Vagina (tissue), 2 donors: Measurements from ENCODE around the gene LRPPRC. TPM values are rescaled to one million over a fixed set of nuclear protein-coding genes. Genes with fewer than 3 reads are reported as not detected.

ENCODE experiments used
- DNase-seq, 2 donors: peaks; one replicate each; pipeline ENCODE4 v3.0.0-alpha.2; 2017; ENCODE audit errors: extremely low spot score in 2 of 2
- H3K27ac ChIP-seq: fragments of 200-600 bp; sonication (generic); one replicate; pipeline ENCODE4 v1.5.1; 2019
- H3K27me3 ChIP-seq: fragments of 200-600 bp; sonication (generic); one replicate; pipeline ENCODE4 v1.5.1; 2019
- H3K36me3 ChIP-seq, 2 donors: fragments of 200-600 bp; sonication (generic); one replicate each; pipeline ENCODE4 v1.5.1; 2017 to 2019
- H3K4me1 ChIP-seq: fragments of 200-600 bp; sonication (generic); one replicate; pipeline ENCODE4 v1.5.1; 2019
- H3K4me3 ChIP-seq, 2 donors: fragments of 200-600 bp; sonication (generic); 1 replicate in 1 of 2; 2 replicates in 1 of 2; pipeline ENCODE4 v1.5.1; 2016 to 2019
- H3K9me3 ChIP-seq: fragments of 200-600 bp; sonication (generic); one replicate; pipeline ENCODE4 v1.5.1; 2019
- CTCF ChIP-seq, 3 experiments: fragments of 450-650 bp in 2 of 3; fragments of 200-600 bp in 1 of 3; sonication (generic) in 1 of 3; IDR thresholded peaks; one replicate each; pipeline ENCODE4 v1.5.1; 2017 to 2019; ENCODE audit warnings: antibody characterized with exemption in 3 of 3, mild to moderate bottlenecking in 2 of 3, moderate library complexity in 2 of 3
- POLR2A ChIP-seq, 2 donors: fragments of 450-650 bp; IDR thresholded peaks; one replicate each; pipeline ENCODE4 v1.6.1; 2017; ENCODE audit warnings: antibody characterized with exemption in 2 of 2, mild to moderate bottlenecking in 2 of 2, moderate library complexity in 2 of 2
- POLR2AphosphoS5 ChIP-seq, 2 donors: sonication (generic); formaldehyde crosslinking; IDR thresholded peaks; one replicate each; pipeline ENCODE4 v1.9.0; 2017; ENCODE audit warnings: antibody characterized with exemption in 2 of 2, mild to moderate bottlenecking in 2 of 2, low read depth in 1 of 2; ENCODE audit not compliant: insufficient read depth in 1 of 2
- intact Hi-C: fragments of 100-400 bp; cut with DNase I; formaldehyde crosslinking; loops from one replicate; pipeline ENCODE4 v1.15.1; 2023
- total RNA-seq: library from RNA; depleted of rRNA; stranded (reverse); fragments of >200 nt; gene quantifications from one replicate; pipeline ENCODE4 v1.2.3, GENCODE V29; 2016

The LRPPRC gene
- total RNA-seq, 1 donor from 2014 or later: 35.4 TPM

DNA sequence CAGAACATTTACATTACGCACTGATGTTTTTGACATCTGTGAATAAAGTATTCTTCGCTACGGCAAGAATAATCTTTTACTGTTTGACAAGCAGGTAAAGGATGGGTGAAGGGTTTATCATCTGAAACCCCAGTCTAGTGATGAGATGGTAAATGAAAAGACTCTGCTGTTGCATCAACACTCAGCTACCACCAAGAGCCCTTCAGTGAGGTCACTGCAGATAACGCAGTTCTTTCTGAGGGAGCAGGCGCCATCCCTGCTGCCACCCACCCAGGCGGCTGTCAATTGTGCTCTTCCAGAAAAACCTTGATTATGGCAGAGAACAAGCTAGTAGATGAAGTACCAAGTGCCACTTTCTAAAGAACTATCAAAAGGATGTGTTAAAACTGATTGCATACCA is 98.3 kb downstream of the LRPPRC start:
- Histone ChIP-seq H3K4me3 (no peak overlapping the region), H3K36me3 (peaks cover 0 to 29% of the 10 kb centered on the region in 2 donors), H3K9me3 (no peaks in the 10 kb centered on the region), H3K27ac (no peak overlapping the region), H3K4me1 (no peaks in the 10 kb centered on the region), H3K27me3 (no peaks in the 10 kb centered on the region)
- TF ChIP-seq CTCF (IDR thresholded peaks at IDR 0.05): no peak
- no peak for DNase-seq
- intact Hi-C loops: no loop called here

- TF ChIP-seq CTCF (IDR thresholded peaks at IDR 0.05) (no peak), POLR2A (IDR thresholded peaks at IDR 0.05) (no peak), POLR2AphosphoS5 (IDR thresholded peaks at IDR 0.05; ENCODE audit: insufficient read depth in 1 of 2, low read depth in 1 of 2) (no peak)
- Histone ChIP-seq H3K27ac (no peak overlapping the region), H3K4me3 (no peak overlapping the region), H3K36me3 (peaks cover 0 to 35% of the 10 kb centered on the region in 2 donors), H3K4me1 (no peaks in the 10 kb centered on the region), H3K27me3 (no peaks in the 10 kb centered on the region), H3K9me3 (no peaks in the 10 kb centered on the region)
- DNase-seq: no peak
- intact Hi-C loops: no loop called here
These were observed 98.9 kb downstream of the LRPPRC start for GRCh38 chr2:43896906-43897305.

DNA sequence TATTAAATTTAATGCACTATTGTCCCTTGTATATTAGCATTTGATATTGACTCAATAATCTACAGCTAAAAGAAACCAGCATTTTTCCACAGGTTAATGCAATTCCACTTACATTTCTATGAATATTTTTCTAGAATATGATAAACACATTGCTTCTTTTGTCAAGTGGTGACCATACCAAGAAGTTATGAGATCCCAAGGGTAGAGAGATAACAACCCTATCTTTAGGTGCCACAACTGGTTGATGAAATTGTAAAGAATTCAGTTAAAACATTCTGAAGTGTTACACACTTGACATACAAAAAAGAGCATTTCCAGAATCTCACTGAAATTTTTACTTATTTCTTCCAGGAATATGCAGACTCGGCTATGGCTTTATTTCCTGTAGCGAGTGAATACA is 101.0 kb downstream of the LRPPRC start:
- no peak for DNase-seq
- H3K27me3 ChIP-seq: no peaks in the 10 kb centered on the region
- H3K9me3 ChIP-seq: no peaks in the 10 kb centered on the region
- intact Hi-C loops: no loop called here
- TF ChIP-seq POLR2AphosphoS5 (IDR thresholded peaks at IDR 0.05; ENCODE audit: insufficient read depth in 1 of 2, low read depth in 1 of 2) (no peak), POLR2A (IDR thresholded peaks at IDR 0.05) (no peak), CTCF (IDR thresholded peaks at IDR 0.05) (no peak)
- H3K4me1 ChIP-seq: peaks cover 4% of the 10 kb centered on the region
- H3K36me3 ChIP-seq: peaks cover 0 to 35% of the 10 kb centered on the region in 2 donors
- H3K27ac ChIP-seq: no peak overlapping the region
- H3K4me3 ChIP-seq: no peak overlapping the region

DNA sequence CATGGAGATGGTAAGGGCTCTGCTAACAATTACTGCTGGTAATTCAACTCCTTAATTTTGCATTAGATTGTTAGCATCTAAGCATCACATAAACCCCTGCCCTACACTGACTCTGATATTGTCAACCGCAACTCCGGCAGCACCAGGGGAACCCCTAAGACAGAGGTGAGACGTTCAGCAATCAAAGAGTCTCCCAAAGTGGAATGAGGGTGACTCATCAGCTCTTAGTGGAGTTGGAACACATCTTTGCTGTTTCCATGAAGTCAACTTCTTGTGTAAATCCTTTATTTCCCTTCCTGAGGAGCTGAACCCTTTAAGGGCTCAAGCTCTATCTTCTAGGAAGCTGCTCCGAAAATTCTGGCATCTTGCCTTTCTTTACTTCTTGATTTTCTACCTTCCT is 104.9 kb downstream of the LRPPRC start:
- H3K27me3 ChIP-seq: no peaks in the 10 kb centered on the region
- H3K4me3 ChIP-seq: no peak overlapping the region
- intact Hi-C loops: no loop called here
- TF ChIP-seq CTCF (IDR thresholded peaks at IDR 0.05) (no peak), POLR2A (IDR thresholded peaks at IDR 0.05) (no peak), POLR2AphosphoS5 (IDR thresholded peaks at IDR 0.05; ENCODE audit: insufficient read depth in 1 of 2, low read depth in 1 of 2) (no peak)
- H3K4me1 ChIP-seq: peaks cover 4% of the 10 kb centered on the region
- peaks cover 0 to 57% of the 10 kb centered on the region in 2 donors for H3K36me3 ChIP-seq
- no peaks in the 10 kb centered on the region for H3K9me3 ChIP-seq
- H3K27ac ChIP-seq: peak overlapping the region; percentile 45
- no peak for DNase-seq

GRCh38 chr2:43889416-43889815 is 106.4 kb downstream of the LRPPRC start:
- H3K9me3 ChIP-seq: no peaks in the 10 kb centered on the region
- no peak overlapping the region for H3K4me3 ChIP-seq
- H3K27ac ChIP-seq: no peak overlapping the region
- no peak for DNase-seq
- peaks cover 4% of the 10 kb centered on the region for H3K4me1 ChIP-seq
- no peak for TF ChIP-seq POLR2A (IDR thresholded peaks at IDR 0.05)
- TF ChIP-seq CTCF (IDR thresholded peaks at IDR 0.05): no peak
- TF ChIP-seq POLR2AphosphoS5 (IDR thresholded peaks at IDR 0.05; ENCODE audit: insufficient read depth in 1 of 2, low read depth in 1 of 2): no peak
- no peaks in the 10 kb centered on the region for H3K27me3 ChIP-seq
- H3K36me3 ChIP-seq: peaks cover 0 to 57% of the 10 kb centered on the region in 2 donors
- intact Hi-C loops: no loop called here
